22Rv1 (cell line): ENCODE measurements around the gene DAB1.

Source experiments
- ZFX ChIP-seq: fragments of 450-650 bp; IDR thresholded peaks from 2 replicates; pipeline ENCODE4 v1.6.1; 2017; ENCODE audit warnings: antibody characterized with exemption, borderline replicate concordance
- TF ChIP-seq, protein P1 (sequence below): fragments of 450-650 bp; IDR thresholded peaks from 2 replicates; pipeline ENCODE4 v1.5.1; 2017; ENCODE audit warnings: mild to moderate bottlenecking

- TF ChIP-seq, protein P1, sequence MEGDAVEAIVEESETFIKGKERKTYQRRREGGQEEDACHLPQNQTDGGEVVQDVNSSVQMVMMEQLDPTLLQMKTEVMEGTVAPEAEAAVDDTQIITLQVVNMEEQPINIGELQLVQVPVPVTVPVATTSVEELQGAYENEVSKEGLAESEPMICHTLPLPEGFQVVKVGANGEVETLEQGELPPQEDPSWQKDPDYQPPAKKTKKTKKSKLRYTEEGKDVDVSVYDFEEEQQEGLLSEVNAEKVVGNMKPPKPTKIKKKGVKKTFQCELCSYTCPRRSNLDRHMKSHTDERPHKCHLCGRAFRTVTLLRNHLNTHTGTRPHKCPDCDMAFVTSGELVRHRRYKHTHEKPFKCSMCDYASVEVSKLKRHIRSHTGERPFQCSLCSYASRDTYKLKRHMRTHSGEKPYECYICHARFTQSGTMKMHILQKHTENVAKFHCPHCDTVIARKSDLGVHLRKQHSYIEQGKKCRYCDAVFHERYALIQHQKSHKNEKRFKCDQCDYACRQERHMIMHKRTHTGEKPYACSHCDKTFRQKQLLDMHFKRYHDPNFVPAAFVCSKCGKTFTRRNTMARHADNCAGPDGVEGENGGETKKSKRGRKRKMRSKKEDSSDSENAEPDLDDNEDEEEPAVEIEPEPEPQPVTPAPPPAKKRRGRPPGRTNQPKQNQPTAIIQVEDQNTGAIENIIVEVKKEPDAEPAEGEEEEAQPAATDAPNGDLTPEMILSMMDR = no peak
- no peak for TF ChIP-seq ZFX
Observed at GRCh38 chr1:57329937-57330336, 93.9 kb downstream of the DAB1 start.
